GM19397 (cell line): ENCODE results near the gene SMG6.

Source experiments
- ATAC-seq: cut with Tn5 transposase; IDR thresholded peaks from one replicate; pipeline ENCODE4 v1.9.1; 2021; ENCODE audit warnings: mild to moderate bottlenecking, moderate library complexity; ENCODE audit not compliant: unreplicated experiment

SMG6 gene

GRCh38 chr17:2051933-2052559 is 251.5 kb downstream of the SMG6 start:
- no peak for ATAC-seq

- no peak for ATAC-seq
Observed at GRCh38 chr17:2051061-2051932, 252.3 kb downstream of the SMG6 start.

- ATAC-seq: no peak
Observed at GRCh38 chr17:2050300-2051060, 253.1 kb downstream of the SMG6 start.

- ATAC-seq: peak; percentile 46
Observed at GRCh38 chr17:2049333-2050299, 254.0 kb downstream of the SMG6 start.

- no peak for ATAC-seq
Observed at GRCh38 chr17:2048805-2049204, 254.8 kb downstream of the SMG6 start.

GRCh38 chr17:2047590-2047989 is 256.0 kb downstream of the SMG6 start:
- no peak for ATAC-seq

- ATAC-seq: no peak
Observed at GRCh38 chr17:2044263-2044894, 259.2 kb downstream of the SMG6 start.

- ATAC-seq: no peak
Observed at GRCh38 chr17:2043785-2044184, 259.8 kb downstream of the SMG6 start.

GRCh38 chr17:2042933-2043332 is 260.7 kb downstream of the SMG6 start:
- no peak for ATAC-seq

- ATAC-seq: no peak
Observed at GRCh38 chr17:2042390-2042847, 261.2 kb downstream of the SMG6 start.

GRCh38 chr17:2041561-2042389 is 261.8 kb downstream of the SMG6 start, which contains the start of gene OVCA2:
TSS of gene OVCA2 (plus strand) at chr17:2042022. CDS start at chr17:2042048, 26 bp downstream.
- peak; percentile 95 for ATAC-seq

GRCh38 chr17:2040942-2041560 is 262.5 kb downstream of the SMG6 start:
- no peak for ATAC-seq

GRCh38 chr17:2040219-2040827 is 263.3 kb downstream of the SMG6 start:
- no peak for ATAC-seq

GRCh38 chr17:2037155-2037554 is 266.4 kb downstream of the SMG6 start:
- no peak for ATAC-seq

- ATAC-seq: no peak
Observed at GRCh38 chr17:2035541-2036488, 267.8 kb downstream of the SMG6 start.

GRCh38 chr17:2034806-2035540 is 268.6 kb downstream of the SMG6 start:
- ATAC-seq: no peak
